ENCODE results near the gene USPL1. TPM values are rescaled to one million over a fixed set of nuclear protein-coding genes. Genes with fewer than 3 reads are reported as not detected.

The USPL1 gene
- total RNA-seq, 2 donors from 2014 or later: 17.9 to 19.3 TPM

GRCh38 chr13:30619731-30620130 is 2.0 kb downstream of the USPL1 start:
- Histone ChIP-seq H3K27me3 (ENCODE audit: control insufficient read depth, insufficient read depth, low read length, poor library complexity, severe bottlenecking) (no peaks in the 10 kb centered on the region), H3K9me3 (ENCODE audit: control insufficient read depth, low read length) (no peaks in the 10 kb centered on the region), H3K4me1 (ENCODE audit: control insufficient read depth, insufficient read depth, low read length) (peaks cover 3% of the 10 kb centered on the region), H3K36me3 (ENCODE audit: control insufficient read depth, insufficient read depth, low read length) (peaks cover 28% of the 10 kb centered on the region), H3K9ac (ENCODE audit: extremely low read depth, low read length, poor library complexity, severe bottlenecking) (no peak overlapping the region), H3K27ac (ENCODE audit: low read depth, low read length) (no peak overlapping the region), H3K4me3 (ENCODE audit: low read length) (peak overlapping the region; percentile 98)
- H3K27me3 Mint-ChIP-seq (ENCODE audit: insufficient read depth): no peaks in the 10 kb centered on the region
- peaks cover 15% of the 10 kb centered on the region for H3K4me1 Mint-ChIP-seq
- TF ChIP-seq CTCF (conservative IDR thresholded peaks at IDR 0.05): no peak
- DNase-seq: no peak
- no peaks in the 10 kb centered on the region for H3K9me3 Mint-ChIP-seq
- 95 to 97% methylated on average over 5 of the region's 5 CpGs for WGBS, 2 experiments (ENCODE audit: insufficient coverage in 1 of 2, insufficient read length in 1 of 2)
- H3K36me3 Mint-ChIP-seq (ENCODE audit: low read depth): peaks cover 22% of the 10 kb centered on the region
- no peak overlapping the region for H3K27ac Mint-ChIP-seq
- H3K4me3 Mint-ChIP-seq: no peak overlapping the region

- no peak for TF ChIP-seq CTCF (conservative IDR thresholded peaks at IDR 0.05)
- Mint-ChIP-seq H3K27me3 (ENCODE audit: insufficient read depth) (no peaks in the 10 kb centered on the region), H3K4me1 (peaks cover 10% of the 10 kb centered on the region), H3K9me3 (no peaks in the 10 kb centered on the region), H3K27ac (no peak overlapping the region), H3K4me3 (no peak overlapping the region), H3K36me3 (ENCODE audit: low read depth) (peaks cover 29% of the 10 kb centered on the region)
- WGBS, 2 experiments (ENCODE audit: insufficient coverage in 1 of 2, insufficient read length in 1 of 2): 99% methylated on average over 2 of the region's 3 CpGs; no CpG with 5 or more reads in 1 of the 2 experiments
- Histone ChIP-seq H3K9ac (ENCODE audit: extremely low read depth, low read length, poor library complexity, severe bottlenecking) (no peak overlapping the region), H3K36me3 (ENCODE audit: control insufficient read depth, insufficient read depth, low read length) (peaks cover 34% of the 10 kb centered on the region), H3K27me3 (ENCODE audit: control insufficient read depth, insufficient read depth, low read length, poor library complexity, severe bottlenecking) (no peaks in the 10 kb centered on the region), H3K27ac (ENCODE audit: low read depth, low read length) (no peak overlapping the region), H3K4me1 (ENCODE audit: control insufficient read depth, insufficient read depth, low read length) (peaks cover 3% of the 10 kb centered on the region), H3K4me3 (ENCODE audit: low read length) (no peak overlapping the region), H3K9me3 (ENCODE audit: control insufficient read depth, low read length) (no peaks in the 10 kb centered on the region)
- no peak for DNase-seq
Observed at GRCh38 chr13:30620941-30621340, 3.2 kb downstream of the USPL1 start.

- H3K27me3 Mint-ChIP-seq (ENCODE audit: insufficient read depth): no peaks in the 10 kb centered on the region
Observed at GRCh38 chr13:30622551-30622950, 4.8 kb downstream of the USPL1 start.

More at GRCh38 chr13:30622551-30622950, 4.8 kb downstream of the USPL1 start:
- Histone ChIP-seq H3K36me3 (ENCODE audit: control insufficient read depth, insufficient read depth, low read length) (peaks cover 34% of the 10 kb centered on the region), H3K4me3 (ENCODE audit: low read length) (no peak overlapping the region), H3K27ac (ENCODE audit: low read depth, low read length) (no peak overlapping the region), H3K9me3 (ENCODE audit: control insufficient read depth, low read length) (no peaks in the 10 kb centered on the region), H3K27me3 (ENCODE audit: control insufficient read depth, insufficient read depth, low read length, poor library complexity, severe bottlenecking) (no peaks in the 10 kb centered on the region), H3K9ac (ENCODE audit: extremely low read depth, low read length, poor library complexity, severe bottlenecking) (no peak overlapping the region), H3K4me1 (ENCODE audit: control insufficient read depth, insufficient read depth, low read length) (peaks cover 3% of the 10 kb centered on the region)
- no CpG with 5 or more reads among the region's 1 CpG for WGBS, 2 experiments (ENCODE audit: insufficient coverage in 1 of 2, insufficient read length in 1 of 2)
- TF ChIP-seq CTCF (conservative IDR thresholded peaks at IDR 0.05): no peak
- no peak overlapping the region for H3K27ac Mint-ChIP-seq
- H3K4me3 Mint-ChIP-seq: no peak overlapping the region
- peaks cover 8% of the 10 kb centered on the region for H3K4me1 Mint-ChIP-seq
- no peak for DNase-seq
- H3K36me3 Mint-ChIP-seq (ENCODE audit: low read depth): peaks cover 29% of the 10 kb centered on the region
- no peaks in the 10 kb centered on the region for H3K9me3 Mint-ChIP-seq

Data from endodermal cell (in vitro differentiated cells).